Measurements from ENCODE around the gene PTH.

The PTH gene

GRCh38 chr11:13446444-13446843, 49.4 kb downstream of the PTH start:
- DNase-seq: no peak

- DNase-seq: no peak
Measured at GRCh38 chr11:13445588-13445987, 50.2 kb downstream of the PTH start.

Data from NCI-H2171 (cell line).